ENCODE results near the gene AHNAK2.
"Not testable (repeated sequence)": the region's sequence is repeated elsewhere in the genome, so short reads cannot be mapped to it uniquely, and the experiment has no call there.

The AHNAK2 gene

GRCh38 chr14:104924421-104925213 is 53.6 kb downstream of the AHNAK2 start, which contains the start of gene PLD4:
Gene PLD4, plus strand, starts transcription at chr14:104924879. Its CDS starts 2,262 bp downstream, at chr14:104927141.
- no peak for DNase-seq

- no peak for DNase-seq
Observed at GRCh38 chr14:104923640-104924420, 54.3 kb downstream of the AHNAK2 start.

GRCh38 chr14:104919993-104920315 is 58.2 kb downstream of the AHNAK2 start:
- DNase-seq = no peak

- DNase-seq = not testable (repeated sequence)
Observed at GRCh38 chr14:104919152-104919992, 58.8 kb downstream of the AHNAK2 start.

DNA sequence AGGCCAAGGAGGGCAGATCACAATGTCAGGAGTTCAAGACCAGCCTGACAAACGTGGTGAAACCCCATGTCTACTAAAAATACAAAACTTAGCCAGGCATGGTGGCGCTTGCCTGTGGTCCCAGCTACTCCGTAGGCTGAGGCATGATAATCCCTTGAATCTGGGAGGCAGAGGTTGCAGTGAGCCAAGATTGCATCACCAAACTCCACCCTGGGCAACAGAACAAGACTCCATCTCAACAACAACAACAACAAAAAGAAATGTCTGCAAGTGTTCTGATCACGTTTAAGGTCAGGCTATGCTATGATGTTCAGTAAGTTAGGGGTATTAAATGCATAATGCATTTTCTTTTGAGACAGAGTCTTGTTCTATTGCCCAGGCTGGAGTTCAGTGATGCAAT is 60.2 kb downstream of the AHNAK2 start:
- no peak for DNase-seq

DNA sequence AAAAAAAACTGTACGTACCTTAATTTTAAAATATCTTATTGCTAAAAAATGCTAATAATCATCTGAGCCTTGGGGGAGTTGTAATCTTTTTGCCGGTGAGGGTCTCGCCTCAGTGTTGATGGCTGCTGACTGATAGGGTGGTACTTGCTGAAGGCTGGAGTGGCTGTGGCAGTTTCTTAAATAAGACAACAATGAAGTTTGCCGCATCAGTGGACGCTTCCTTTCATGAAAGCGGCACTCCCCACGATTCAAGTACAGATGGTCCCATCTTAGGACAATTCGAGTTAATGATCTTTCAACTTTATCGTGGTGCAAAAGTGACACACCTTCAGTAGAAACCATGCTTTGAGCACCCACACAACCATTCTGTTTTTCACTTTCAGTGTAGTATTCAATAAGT is 61.1 kb downstream of the AHNAK2 start:
- no peak for DNase-seq

GRCh38 chr14:104913435-104913834 is 64.7 kb downstream of the AHNAK2 start:
- no peak for DNase-seq

- no peak for DNase-seq
Observed at GRCh38 chr14:104912053-104912452, 66.1 kb downstream of the AHNAK2 start.

DNA sequence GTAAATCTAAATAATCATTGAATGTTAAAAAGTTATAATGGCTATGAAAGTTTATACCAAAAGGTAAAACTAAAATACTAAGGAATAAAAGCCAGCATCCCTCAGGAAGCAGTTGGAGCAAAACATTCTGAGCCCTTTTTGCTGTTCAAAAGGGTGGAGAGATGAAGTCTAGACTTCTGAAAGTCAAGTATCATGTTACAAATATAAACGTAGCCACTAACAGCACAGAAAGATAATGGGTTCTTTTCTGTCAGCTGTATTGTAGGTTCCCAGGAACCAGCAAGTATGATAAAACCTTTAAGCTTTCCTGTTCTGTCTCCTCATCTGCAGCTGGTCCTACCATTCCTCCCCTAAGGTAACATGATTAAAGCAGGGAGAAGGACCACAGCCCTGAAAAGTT is 69.9 kb downstream of the AHNAK2 start:
- DNase-seq = no peak

- DNase-seq = not testable (repeated sequence)
Observed at GRCh38 chr14:104905579-104905933, 72.6 kb downstream of the AHNAK2 start.

DNA sequence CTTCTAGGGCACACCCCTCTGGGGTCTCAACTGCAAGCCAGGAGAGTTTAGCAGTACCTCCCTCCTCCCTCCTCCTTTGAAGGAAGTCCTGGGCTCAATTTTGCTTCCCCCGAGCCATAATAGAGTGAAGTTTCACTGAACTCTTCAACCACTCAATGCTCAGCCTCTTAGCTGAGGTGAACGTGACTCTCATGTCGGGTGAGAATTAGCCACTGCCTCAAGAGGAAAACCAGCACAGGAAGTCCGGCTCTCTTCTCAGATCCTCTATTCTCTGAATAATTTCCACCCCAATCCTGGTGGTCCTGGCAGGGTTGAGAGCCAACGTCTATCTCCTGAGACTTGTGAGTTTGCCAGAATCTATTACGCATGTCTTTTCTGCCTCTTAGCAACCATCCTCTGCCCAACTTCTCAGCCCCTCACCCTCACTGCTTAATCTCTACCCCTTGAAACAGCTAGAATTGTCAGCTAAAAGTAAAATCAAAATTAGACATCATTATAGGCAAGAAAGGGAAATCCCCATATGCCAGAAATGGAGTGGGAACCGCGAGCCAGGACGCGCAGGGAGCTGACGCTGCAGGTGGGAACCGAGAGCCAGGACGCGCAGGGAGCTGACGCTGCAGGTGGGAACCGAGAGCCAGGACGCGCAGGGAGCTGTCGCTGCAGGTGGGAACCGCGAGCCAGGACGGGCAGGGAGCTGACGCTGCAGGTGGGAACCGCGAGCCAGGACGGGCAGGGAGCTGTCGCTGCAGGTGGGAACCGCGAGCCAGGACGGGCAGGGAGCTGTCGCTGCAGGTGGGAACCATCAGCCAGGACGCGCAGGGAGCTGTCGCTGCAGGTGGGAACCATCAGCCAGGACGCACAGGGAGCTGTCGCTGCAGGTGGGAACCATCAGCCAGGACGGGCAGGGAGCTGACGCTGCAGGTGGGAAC is 73.3 kb downstream of the AHNAK2 start:
- not testable (repeated sequence) for DNase-seq

DNA sequence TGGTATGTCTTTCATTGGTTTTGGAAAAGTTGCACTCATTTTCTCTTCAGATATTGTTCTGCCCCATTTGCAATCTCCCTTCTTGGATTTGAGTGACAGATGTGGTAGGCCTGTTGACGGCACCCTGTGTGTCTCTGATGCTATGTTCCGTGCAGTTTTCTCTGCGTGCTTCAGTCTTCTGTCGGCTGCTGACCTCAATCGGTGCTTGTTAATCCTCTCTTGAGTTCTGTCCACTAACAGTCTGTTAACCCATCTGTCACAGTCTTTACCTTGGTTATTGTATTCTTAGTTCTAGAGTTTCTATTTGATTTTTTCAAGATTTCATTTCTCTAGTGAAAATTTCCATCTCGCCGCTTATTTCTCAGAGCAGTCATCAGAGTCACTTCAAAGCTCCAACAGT is 74.2 kb downstream of the AHNAK2 start:
- no peak for DNase-seq

GRCh38 chr14:104900639-104901512 is 77.3 kb downstream of the AHNAK2 start:
- DNase-seq = no peak

DNA sequence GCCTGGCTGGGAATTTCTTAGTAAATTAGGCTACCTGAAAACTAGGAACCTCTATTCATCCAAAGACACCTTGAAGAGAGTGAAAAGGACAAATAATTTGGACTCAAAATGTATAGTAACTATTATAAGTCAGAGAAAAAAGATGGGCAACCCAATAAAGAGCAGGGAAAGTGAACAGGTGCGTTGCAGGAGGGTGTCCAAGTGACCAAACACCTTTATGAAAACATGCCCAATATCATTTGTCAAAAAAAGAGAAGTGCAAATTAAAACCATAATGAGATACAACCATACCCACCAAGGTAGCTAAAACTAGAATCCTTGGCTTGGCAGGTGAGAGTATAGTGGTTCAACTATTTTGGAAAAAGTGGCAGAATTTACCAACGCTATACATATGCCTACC is 78.4 kb downstream of the AHNAK2 start:
- no peak for DNase-seq

DNA sequence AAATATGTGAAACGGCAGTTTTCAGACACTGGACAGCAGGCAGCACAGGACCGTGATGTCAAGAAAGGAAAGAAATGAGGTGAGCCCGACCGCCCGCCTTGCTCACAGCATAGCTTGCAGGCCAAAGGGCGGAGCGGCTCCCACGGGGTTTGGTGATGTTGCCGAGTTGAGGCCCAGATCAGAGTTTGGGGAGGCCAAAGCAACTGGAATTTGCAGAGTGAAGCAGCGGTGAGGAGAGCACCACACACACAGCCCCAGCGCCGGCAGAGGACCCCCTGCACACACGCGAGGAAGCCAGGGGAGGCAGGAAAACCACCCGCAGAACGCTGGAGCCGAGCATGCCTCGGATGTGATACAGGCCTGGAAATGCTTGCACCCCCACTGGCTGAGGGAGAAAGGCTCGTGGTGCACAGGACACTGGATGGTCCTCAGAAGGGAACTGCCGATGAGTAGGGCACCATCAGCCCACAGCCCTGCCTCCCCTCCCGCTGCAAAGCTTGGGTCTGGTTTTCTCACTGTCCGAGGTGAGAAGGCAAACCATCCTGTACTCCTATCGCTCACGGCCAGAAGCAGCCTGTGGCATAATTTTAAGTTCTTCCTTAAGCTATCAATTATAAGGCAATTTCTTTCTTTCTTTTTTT is 79.2 kb downstream of the AHNAK2 start:
- DNase-seq = no peak

- no peak for DNase-seq
Observed at GRCh38 chr14:104898195-104898558, 80.0 kb downstream of the AHNAK2 start.

DNA sequence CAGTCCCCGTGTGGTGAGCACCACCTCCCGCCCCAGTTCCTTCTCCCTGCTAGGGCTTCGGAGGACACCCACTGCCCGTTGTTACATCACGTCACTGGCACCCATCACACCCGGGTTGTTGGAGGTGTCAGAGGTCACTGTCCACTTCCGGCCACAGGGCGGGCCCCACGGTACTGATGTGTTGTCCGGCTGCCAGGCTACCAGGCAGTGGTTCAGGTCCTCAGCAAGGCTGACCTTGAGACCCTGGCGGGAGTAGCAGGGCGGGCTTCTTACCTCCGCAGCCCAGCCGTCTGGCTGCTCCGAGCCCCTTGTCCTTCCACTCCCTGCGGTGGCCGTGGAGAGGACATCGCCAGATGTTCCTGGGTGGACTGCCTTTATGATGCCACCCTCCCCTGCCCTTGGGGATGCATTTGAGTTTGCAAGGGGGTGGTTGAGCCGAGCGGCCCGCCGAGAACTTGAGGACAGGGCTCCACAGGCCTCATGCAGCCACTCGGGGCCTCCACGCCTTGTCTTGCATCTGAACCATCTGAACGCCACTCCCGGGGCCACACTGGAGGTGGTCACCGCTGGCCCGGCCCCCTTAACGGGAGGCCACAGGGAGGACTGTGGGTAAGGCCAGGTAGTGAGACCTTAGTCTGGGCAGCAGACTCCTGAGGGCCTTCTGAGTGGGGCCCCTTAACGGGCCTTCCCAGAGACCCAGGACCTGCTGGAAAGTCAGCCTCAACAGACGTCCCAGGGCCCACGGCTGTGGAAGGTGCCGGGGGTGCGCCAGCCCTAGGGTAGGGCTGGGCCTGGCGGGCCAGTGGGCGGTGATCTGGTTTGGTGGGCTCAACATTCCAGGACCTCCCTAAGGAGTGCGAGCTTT is 80.6 kb downstream of the AHNAK2 start:
- no peak for DNase-seq

DNA sequence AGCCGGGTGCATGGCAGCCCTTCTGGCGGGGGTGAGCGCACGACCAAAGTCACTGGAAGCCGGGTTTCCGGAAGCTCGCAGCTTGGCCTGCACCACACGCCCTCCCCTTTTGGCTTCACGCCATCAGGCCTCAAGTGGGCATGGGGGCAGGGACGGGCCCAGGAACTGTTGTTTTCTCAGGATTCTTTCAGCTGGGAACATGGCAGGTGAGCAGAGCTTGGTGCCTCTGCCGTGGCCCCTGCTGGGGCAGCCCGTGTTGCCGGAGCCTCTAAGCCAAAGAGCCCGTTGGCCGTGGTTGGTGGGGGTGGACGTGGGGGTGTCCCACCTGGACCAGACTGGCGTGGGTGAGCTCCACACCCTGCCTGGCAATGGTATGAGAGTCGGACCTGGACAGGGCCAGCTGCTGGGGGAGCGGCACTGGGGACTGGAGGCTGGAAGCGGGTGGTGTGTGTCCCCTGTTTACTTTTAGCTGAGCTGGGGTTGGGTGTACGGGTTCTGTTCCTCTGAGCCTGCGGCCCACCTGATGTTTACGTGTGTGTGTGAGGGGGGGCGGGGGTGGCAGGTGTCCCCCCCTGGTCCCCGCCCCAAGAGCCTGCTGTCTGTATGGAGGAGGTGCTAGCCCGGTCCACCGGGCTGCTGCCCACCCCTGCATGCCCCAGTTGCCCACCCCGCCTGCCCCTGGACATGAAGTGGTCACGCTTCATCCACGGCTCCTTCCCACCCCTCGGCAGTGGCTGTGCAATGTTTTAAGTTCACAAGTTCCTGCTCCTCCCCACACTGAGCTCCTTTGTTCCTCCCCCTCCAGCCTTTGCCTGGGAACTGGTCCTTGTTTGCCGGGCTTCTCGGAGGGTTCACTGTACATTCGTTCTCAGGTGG is 82.2 kb downstream of the AHNAK2 start:
- DNase-seq = no peak

Data from HCEC 1CT (cell line).